Stimulated activated CD4-positive, alpha-beta T cell treated with anti-CD3 and anti-CD28 coated beads, Interleukin-4, amount 100 ng/mL, for 1 hour (primary cell): ENCODE results near the gene C17orf75.
"Not testable (repeated sequence)": the region's sequence is repeated elsewhere in the genome, so short reads cannot be mapped to it uniquely, and the experiment has no call there.

ENCODE experiments used
- DNase-seq: peaks from one replicate; pipeline ENCODE4 v3.0.0-alpha.2; 2020

The C17orf75 gene

DNA sequence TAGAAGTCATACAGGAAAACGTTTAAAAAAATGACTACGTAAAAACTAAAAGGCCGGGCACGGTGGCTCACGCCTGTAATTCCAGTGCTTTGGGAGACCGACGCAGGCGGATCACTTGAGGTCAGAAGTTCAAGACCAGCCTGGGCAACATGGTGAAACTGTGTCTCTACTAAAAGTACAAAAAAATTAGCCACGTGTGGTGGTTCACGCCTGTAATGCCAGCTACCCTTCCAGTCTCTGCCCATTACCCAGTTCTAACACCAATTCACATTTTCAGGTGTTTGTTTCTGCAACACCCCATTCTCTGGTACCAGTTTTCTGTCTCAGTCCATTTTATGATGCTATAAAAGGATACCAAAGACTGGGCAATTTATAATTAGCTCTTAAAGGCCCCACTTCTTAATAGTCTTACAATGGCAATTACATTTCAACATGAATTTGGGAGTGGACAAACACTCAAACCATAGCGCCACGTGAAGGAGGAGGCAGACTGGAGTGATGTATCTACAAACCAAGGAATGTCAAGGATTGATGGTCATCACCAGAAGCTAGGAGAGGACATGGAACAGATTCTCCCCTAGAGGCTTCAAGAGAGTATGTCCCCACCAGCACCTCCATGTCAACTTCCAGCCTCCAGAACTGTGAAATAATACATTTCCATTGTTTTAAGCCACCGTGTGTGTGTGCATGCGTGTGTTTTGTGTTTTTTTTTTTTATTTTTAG lies 791 bp upstream of the C17orf75 start:
- DNase-seq: no peak

DNA sequence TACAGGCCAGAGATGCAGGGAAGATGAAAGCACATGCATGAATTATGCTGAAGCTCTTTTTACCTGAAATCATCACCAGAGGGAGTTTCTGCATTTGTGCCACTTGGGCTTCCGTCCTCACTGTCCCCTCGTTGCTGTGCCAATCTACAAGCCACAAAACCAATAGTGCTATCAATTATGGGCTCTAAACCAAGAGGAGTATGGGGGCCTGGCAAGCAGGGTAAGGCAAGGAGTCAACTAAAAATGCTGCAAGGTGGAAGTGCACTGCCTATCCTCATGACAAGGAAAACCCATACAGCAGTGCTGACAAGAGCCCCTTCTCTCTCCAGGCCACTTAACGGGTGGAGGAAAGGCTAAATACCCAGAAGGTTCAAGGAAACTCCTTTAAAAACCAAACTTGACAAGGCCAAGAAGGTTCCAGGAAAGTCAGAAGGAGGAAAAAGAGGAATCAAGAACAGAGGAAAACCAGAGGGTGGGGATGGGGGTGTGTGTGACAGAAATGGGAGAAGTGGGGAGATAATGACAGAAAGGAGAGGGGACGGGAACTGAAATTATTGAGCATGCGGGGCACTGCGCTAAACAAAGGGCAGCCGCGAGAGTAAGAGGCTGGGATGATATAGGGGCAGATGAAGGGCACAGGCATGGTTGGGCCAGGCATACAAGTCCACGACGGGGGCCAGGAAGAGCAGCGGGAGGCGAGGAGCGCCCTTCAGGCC lies 674 bp downstream of the C17orf75 start:
- peak; percentile 39 for DNase-seq

DNA sequence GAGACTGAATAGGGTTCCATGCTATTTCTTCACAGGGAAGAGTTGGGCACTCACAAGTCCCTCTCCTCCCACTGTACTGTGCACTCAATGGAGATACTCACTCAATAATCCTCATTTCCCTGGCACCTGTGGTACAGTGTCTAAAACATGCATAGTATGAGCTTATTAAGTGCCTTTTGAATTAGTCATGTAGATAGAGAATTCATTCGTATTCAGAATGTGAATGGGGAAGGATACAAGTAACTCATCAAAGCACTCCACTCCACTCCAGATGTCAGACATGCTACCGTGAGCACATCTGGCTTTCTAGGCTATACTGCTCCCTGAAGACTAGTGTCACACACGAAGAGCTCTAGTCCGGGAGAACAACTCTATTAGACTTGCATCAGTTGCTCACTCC lies 6.3 kb downstream of the C17orf75 start:
- DNase-seq: no peak

DNA sequence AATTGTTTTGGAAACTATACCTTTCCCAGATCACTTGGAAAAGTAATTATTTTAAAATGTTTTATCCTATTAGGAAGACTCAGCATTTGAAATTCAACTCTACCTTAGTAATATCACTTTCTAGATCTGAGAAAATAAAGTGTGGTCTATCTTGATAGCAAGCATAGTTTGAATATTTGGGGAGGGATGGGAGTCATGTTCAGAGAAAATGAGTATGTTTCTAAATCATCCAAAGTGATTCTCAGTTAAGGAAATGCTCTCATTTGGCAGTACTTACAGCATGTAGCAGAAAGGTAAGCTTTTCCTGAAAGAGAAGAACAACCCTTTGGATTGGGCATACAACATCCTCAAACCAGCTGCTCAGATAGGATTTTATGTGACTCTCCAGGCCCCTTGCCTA lies 6.9 kb downstream of the C17orf75 start:
- DNase-seq: no peak

DNA sequence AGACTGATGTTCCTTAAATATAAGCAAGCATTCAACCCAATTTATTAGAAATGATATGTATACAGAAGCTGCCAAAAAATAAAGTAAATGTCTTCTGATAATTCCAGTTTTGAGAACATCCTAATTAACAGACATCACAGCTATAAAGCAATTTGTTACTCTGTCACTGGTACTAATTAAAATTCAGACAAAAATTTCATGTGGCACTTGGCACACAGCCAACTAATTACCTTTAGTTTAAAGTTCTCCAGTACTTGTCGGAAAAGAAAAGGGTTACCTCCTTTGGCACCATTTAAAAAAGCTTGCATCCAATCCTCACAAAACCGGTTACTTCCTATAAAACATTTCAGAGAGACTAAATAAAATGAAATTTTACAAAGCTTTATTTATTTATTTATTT lies 8.8 kb downstream of the C17orf75 start:
- DNase-seq: no peak

DNA sequence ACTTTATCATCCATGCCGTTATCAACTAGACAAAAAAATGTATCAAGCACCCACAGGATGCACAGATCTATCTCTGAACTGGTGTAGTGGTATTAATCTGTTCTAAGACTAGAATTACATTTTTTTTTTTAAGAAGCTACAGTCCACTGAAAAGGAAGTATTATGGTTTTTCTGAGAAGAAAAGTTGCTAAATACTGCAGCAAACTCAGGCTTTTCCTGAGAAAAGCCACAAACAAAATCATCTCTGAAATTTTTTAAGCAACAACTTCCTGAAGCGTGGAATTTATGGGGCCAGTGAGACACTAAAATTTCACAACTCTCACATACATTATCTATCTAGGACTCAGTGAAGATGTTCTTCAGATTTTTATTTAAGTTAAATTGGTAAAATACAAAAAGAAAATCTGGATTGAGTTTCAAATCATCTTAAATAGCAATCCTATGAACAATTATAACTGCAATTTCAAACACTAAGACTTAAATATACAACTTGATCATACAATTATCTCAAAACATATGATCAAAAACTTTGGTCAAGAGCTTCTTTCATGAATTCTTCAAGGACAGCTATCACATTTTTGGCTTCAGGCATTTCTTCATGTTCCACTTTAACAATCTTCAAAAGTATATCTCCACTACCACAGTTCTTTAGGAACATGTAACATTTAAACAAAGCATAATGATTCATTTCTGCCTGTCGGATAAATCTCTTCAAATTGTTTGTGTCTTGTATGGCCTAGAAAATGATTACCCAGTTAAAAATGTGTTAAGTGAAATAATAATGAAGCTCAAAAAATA lies 10.5 kb downstream of the C17orf75 start:
- no peak for DNase-seq

DNA sequence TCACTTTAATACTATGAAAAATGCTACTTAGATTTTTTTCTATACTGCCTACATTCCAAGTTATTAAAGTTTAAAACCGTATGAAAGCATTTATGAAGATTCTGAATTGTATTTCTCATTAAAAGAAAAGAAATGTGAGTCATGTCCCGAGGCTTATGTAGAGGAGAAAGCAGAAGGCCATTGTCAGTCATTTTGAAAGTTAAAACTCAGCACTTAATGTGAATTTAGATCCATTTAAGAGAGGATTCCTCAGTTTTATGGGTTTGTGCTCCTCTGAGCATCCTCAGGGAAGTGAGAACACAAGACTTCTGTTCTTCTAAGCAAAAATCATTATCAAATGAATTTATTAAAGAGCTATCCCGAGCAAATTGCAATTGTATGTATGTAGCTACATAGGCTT lies 11.8 kb downstream of the C17orf75 start:
- DNase-seq: no peak

DNA sequence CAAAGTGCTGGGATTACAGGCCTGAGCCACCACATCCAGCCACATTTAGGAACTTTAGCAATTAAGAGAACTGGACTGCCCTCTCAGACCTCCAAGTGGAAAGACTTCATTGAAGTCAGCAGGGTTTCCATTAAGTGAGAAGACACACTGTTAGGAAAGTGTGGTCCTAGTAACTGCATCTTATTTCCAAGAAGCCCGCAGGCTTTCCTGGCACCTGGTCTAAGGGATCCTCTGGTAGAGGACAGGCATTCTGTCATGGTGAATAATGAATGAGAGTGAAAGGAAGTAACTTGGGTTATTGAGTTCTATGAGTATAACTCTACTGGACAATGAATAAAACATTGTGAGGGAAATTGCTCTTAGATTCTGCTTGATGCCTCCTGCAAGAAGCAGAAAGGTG lies 14.1 kb downstream of the C17orf75 start:
- DNase-seq: no peak

DNA sequence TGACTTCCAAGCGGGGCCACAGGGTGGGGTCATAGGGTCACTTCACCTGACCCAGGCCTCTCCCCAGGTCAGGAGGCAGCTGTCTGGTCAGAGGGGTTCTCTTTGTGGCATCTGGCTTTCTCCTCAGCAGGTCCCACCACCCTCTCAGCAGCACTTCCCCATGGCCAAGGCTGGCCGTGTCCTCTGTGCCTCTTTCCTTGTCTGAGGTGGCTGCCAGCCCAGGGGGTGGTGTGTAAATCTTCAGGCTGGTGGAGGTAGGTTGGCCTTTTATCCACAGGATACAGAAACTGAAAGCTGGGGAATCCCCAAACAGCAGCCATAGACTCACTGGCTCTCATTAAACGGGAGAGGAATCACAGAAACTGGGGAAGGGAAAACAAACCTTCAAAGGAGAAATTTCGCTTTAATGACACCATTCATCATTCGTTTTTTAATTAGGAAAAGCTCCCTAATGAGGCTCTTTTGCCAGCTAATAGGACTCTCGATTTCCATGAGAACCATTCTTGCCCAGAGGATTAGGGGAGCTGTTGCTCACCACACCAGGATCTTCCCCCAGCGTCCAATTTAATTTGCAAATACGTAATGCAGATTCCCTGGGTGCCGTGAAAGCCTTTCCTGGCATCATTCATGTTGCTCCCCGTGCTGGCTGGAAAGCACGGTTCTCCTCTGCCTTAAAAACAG lies 18.0 kb downstream of the C17orf75 start:
- DNase-seq: no peak

DNA sequence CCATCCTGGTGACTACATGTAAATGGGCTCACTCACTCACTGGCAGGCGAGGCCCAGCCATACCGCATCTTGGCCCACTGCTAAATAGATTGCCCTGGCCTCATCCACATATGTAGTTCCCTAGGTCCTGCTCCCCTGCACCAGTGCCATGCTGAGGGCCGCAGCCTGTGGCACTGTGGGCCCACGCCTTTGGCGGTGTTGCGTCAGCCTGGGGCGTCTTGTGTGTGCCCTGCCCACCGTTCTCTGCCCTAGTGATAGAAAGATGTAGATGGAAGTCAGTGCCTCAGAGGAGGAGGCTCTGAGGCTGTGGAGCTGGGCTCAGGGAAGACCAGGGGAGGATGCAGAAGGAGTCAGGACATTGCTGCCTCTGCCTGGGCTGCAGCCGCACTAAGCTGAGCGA lies 18.9 kb downstream of the C17orf75 start:
- no peak for DNase-seq

DNA sequence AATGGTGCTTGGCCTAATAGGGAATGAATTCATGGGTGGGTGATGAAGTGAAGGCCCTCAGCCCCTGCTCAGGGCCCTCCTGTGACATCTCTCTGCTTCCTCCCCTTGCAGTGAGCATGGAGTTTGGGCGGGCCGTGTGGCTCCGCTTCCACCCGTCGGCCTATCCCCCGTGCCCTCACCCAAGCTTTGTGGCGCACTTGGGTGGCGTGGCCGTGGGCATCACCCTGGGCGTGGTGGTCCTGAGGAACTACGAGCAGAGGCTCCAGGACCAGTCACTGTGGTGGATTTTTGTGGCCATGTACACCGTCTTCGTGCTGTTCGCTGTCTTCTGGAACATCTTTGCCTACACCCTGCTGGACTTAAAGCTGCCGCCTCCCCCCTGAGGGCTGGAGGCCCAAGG lies 21.1 kb downstream of the C17orf75 start:
- no peak for DNase-seq

DNA sequence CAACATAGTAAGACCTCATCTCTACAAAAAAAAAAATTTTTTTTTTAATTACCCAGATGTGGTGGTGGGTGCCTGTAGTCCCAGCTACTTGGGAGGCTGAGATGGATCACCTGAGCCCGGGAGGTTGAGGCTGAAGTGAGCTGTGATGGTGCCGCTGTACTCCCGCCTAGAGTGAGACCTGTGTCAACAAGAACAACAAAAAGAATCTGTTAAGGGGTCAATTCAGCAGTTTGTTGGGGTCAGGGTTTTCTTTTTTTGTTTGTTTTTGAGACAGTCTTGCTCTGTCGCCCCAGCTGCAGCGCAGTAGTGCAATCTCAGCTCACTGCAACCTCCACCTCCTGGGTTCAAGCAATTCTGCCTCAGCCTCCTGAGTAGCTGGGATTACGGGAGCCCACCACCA lies 21.9 kb downstream of the C17orf75 start:
- DNase-seq: not testable (repeated sequence)

DNA sequence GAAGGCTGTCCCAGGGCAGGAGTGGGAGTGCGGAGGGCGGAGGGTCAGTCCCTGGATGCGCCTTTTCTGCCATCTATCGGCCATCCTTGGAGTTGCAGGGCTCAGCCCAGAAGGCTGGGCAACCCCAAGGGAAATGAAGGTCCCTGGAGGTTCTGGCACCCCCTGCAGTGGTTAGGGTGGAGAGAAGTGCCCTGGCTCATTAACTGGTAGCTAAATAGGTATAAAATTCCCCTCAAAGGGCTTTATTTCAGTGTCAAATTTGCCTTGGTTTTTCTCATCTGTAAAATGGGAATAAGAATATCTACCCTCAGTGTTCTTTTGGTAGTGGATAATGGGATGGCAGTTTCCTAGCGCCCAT lies 22.4 kb downstream of the C17orf75 start:
- peak; percentile 76 for DNase-seq

DNA sequence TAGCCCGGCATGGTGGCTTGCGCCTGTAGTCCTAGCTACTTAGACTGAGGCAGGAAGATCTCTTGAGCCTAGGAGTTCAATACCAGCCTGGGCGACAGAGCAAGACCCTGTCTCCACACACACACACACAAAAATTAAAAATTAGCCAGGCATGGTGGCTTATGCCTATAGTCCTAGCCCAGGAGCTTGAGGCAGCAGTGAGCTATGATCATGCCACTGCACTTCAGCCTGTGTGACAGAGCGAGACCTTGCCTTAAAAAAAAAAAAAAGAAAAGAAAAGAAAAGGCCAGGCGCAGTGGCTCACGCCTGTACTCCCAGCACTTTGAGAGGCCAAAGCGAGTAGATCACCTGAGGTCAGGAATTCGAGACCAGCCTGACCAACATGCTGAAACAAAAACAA lies 23.9 kb downstream of the C17orf75 start:
- DNase-seq: no peak

DNA sequence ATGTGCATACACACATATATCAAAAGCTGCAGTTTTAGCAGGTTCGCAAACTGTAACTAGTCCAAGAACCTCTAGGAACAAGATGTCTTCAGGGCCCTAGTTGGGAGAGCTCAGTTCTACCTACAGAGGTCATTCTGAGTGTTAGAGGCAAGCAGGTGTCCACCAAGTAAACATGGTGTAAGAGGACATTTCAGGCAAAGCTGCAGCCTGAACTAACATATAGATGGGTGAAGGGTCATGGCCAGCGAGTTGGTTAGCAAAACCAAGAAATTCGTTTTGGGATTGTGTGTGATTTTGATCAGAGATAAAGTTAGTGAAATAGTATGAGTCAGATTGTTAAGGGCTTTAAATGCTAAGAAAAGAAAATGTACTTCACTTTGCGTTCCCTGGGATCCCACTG lies 24.6 kb downstream of the C17orf75 start:
- no peak for DNase-seq

DNA sequence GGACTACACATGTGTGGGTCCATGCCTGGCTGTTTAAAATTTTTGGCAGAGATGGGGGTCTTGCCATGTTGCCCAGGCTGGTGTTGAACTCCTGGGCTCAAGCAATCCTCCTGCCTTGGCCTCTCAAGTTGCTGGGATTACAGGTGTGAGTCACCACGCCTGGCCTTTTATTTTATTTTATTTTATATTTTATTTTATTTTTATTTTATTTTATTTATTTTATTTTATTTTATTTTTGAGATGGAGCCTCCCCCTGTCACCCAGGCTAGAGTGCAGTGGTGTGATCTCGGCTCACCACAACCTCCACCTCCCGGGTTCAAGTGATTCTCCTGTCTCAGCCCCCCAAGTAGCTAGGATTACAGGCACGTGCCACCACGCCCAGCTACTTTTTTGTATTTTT lies 25.3 kb downstream of the C17orf75 start:
- DNase-seq: not testable (repeated sequence)

DNA sequence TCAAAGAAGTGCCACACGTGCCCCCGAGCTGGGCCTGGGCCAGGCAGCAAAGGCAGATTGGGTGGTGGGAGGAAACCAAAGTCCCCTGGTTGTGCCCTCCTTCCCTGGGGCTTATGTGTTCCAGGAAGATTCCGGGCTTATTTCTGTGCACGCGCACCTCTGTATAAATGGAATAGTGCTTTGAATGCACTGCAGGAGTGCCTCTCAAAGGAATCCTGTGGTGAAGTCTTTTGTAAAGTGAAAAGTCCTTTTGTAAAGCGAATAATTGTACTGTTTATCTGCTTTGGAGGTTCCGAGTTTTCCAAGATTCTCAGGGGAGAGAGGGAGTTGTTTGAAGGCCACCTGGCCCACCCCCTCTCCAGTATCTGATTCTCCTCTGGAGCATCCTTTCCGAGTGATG lies 26.8 kb downstream of the C17orf75 start:
- DNase-seq: no peak

DNA sequence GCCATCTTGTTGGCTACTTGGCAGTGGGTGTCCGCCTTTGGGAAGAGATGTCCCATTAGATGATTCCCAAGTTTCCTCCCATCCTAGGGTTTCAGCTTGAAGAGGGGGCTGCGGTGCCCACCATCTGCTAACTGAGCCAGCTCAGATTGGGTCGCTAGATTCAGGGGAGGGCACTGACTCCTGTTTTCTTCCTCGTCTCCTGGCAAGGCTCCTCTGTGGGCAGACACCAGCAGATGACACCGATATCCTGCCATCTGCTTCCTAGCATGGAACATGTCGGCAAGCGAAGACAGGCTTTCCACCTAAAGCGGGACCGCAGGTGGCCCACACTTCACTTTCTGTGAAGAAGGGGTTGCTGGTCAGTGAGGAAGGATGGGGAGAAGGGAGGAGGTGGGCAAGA lies 27.3 kb downstream of the C17orf75 start:
- no peak for DNase-seq

DNA sequence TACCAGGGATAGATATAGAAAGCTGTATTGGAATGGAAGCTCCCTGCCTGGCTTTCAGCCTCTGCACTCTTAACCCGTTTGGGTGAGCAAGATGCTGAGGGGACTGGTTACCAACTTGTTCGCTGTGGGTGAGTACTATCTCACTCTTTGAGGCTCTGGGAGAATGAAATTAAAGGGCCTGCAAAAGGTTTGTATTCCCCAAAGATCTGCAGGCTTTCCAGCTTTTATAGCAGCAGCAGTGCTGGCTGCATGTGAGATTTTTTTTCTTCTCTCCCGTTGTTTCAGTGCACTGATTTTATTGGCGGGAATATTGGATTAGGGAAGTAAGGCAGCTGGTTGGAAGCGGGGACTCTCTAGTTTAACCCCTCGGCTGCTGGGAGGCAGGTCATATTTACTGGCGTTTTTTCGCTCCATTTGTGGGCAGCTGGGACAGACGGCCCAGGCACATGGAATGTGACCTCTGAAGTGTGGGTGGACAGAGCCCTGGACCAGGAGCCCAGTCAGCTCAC lies 30.9 kb downstream of the C17orf75 start:
- DNase-seq: no peak

DNA sequence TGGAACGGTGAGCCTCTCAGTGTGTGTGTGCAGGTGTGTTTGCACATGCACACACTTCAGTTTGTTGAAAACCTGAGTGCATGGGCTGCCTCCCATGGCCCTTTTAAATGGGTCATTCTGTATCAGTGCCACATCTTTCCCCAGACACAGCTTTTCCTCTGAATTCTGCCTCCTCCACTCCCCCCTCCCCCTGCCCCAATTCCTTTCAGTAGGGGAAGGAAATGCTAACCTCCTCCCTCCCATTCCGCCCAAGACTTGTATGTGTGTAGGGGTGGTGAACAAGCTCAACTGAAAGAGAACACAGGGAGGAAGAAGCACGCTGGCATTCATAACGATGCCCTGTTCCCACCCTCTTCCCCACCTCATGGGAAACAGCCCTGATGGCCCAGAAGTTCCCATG lies 34.3 kb downstream of the C17orf75 start:
- no peak for DNase-seq

DNA sequence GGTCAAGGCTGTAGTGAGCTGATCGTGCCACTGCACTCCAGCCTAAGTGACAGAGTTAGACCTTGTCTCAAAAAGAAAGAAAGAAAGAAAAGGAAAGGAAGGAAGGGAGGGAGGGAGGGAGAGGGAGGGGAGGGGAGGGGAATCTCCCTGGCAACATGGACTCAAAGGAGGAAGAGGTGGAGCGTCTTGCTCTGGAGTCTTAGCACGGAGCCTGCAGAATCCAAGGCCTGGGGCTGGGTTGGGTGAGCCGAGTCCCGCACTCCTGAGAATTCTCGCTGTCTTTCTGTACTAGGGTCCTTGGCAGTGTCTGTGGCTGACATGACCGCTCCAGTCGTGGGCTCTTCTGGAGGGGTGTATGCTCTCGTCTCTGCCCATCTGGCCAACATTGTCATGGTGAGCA lies 36.9 kb downstream of the C17orf75 start:
- no peak for DNase-seq

DNA sequence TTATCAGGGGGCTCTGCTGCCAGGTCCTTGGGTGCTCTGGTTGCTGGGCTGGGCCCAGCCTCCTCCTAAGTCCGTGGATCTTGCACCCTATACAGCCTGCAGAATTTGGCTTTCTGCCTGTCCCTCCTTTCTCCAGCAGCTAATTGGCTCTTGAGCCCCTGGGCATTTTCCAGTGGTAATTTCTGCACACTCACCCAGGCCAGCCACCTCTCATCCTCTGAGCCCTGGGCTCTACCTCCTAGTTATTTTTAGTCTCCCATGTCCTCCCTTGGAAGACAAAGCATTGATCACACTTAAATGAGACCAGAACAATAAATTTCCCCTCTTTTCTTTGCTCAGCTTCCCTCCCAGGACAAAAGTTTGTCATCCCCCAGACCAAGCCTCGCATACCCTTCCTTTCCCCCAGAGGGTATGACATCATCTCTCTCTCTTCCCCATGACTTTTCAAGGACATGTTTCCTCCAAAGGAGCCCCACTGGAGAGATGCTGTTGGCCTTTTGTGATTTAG lies 38.1 kb downstream of the C17orf75 start:
- DNase-seq: no peak
